Activated CD4-positive, alpha-beta T cell treated with anti-CD3 and anti-CD28 coated beads, Interleukin-2, Interleukin-4, amounts not matched to agents 100 ng/mL and 50 ng/mL, durations not matched to agents 16 hours and 8 hours (primary cell): ENCODE data around the gene GOT1.

ENCODE experiments used
- DNase-seq: peaks from one replicate; pipeline ENCODE4 v3.0.0-alpha.2; 2020; ENCODE audit warnings: low spot score

The GOT1 gene

DNA sequence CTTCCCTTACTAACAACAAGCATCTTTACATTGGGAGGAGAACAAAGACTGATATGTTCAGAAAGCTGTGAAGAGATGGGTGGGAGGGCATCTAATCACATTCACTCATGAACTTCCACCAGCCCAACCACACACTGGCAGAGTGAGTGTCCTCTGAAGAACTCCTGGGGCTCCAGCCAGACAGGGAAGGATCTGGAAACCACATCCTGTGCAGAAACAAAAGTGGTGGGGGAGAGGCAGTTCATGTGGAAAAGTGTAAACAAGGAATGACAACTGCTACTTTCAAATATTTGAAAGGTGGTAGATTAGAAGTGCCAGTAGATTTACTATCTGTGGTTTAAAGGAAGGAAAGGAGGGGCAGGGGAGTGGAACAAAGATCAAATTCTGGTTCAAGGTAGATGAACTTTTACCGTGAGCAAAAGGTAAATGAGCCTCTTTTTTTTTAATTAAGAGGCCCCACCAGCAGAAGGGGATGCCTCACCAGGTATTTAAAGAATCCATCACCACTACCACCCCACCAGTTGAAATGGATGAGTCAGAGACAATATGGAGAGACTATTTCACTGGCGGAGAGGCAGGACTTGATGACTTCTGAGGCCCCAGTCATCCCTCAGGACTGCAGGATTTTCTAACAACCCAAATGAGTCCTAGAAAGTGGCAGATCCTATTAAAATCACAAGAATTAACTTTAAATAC, 34.5 kb downstream of the GOT1 start:
- DNase-seq: no peak

DNA sequence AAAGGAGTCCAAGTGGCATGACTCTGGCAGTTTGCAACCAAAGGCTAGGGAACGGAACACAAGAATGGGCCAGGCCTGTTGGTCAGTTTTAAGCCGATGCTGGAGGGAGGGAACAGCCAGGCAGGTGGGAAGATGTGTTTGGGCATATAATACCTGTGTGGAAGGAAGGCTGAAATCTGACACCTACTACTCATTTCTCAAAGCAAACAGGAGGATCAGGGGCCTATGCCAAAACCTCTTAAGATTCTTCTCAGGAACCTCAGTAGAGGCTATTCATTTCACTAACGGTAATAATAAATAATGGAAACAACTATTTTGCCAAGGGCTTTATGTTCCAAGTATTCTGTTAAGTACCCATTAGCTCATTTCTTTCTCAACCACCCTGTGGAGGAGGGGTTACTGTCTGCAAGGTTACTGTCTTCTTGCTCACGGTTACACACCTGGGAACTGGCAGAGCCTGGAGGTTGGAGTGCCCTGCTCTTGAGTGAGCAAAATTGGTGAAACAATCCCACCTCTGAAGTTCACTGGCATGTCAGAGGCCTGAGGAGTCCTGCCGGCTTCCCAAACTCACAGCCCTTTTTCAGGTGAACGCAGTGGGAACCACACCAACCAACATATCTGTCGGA, 35.5 kb downstream of the GOT1 start:
- no peak for DNase-seq

DNA sequence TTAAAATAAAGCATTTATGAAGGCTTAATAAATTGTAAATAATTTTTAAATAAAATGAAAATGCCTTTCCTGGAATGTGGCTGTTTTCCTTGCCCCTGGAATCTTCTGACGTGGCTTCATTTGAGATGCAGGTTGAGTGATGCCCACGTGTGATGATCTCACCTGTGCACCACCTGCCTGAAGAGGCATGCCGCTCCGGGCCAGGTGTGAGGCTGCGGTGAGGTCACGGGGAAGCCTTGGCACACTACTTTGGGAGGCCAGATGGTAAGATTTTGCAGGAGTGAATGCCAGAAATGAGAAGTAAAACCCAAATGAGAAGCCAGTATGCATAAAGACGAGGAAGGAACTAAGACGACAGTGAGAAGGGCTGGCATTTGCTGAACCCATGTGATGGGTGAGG, 36.2 kb downstream of the GOT1 start:
- DNase-seq: no peak

DNA sequence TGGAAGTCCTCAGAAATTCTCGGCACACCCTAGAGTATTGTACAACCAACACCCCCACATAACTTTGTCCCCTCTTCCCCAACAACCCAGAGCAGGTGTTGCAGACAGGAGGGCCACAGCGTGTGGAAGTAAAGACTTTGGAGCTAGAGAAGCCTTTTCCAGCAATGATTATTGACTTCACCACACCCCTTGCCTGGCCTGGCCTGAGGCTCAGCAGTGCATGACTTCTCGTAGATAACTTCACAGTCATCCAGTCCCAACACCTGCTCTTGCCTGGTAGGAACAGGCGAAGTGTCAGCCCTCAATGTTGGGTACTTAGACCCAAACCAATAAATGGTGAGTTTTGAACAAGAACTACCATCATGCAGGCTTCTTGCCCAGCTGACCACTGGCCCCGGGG, 36.7 kb downstream of the GOT1 start:
- no peak for DNase-seq

DNA sequence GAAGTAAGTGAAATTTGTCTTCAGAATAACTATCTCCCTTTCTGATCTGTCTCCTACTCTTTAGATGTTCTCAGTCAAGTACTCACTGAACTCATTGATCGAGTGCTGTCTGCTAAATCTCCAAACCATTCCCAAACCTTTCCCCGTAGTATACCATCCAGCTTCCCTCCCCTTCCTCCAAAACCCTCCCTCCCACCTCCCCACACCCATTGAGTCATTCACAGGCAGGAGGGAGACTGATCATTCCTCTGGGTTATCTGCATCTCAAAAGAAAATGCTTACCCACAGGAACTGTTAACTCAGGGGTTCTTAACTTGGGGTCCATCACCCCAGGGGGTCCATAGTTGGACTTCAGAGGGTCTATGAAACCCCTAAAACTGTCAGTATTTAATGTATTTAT, 37.4 kb downstream of the GOT1 start:
- DNase-seq: no peak

DNA sequence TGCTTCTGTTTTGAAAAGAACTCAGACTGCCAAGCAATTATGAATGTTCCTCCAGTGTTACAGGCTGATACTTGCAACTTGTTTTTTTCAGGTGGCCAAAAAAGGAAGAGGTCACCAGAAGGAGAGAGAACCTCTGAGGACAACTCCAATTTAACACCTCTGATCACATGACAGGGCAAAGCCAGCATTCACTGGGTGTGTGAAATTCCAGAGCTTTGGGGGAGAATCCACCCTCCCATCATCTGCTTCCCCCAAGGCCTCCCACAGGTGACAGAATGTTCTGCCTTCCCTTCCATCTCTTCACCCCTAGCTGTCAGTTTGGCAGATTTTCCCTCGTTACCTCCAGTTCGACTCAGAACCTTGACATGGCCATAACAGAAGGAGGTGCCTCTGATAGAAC, 39.1 kb downstream of the GOT1 start:
- DNase-seq: no peak

DNA sequence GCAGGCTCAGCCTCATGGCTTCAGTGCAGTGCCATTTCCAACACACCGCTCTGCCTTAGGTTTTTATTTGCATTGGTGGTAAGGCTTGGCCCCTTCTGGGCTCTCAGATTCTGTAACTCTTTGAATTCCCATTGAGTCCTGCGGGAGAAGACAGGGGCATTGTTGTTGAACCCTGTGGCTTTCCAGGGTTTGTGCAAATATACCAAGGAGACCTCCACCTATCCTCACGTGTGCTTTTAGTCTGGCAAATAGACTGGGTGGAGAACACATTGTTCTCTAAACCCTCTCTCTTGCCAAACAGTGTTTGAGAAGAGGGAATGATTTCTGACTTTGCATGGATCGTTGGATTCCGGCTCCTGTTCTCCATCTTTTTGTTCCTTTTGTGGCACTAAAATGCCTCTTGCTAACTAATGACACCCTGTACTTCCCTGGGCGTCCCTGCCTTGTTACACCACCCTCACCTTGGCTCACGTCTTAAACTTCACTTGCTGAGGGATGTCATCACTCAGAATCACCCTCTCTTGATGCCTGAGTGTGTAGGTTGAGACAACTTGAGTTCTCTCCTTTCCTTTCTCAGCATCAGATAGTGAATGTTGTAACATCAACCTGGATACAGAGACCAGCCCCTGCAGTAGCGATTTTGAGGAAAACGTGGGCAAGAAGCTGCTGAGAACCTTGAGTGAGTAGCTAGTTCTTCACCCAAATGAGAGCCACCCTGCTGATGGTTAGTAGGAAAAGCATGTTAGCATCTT, 40.5 kb downstream of the GOT1 start:
- no peak for DNase-seq

DNA sequence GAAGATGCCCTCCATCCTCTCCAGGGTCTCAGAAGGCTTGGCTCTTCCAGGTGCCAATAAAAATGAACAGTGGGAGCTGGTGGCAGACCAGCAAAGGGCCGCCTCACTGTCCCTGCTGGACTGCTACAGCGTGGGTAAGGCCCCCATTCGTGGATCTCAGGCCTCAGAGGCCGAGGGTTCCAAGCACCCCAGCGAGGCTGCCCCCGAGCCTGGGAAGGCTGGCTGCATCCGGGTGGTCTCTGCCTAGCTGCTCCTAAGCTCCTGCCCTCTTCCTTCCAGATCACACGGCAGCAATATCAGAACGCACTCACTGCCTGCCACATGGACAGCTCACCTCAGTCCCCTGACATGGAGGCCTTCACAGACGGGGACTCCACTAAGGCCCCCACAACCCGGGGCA, 42.9 kb downstream of the GOT1 start:
- DNase-seq: no peak

DNA sequence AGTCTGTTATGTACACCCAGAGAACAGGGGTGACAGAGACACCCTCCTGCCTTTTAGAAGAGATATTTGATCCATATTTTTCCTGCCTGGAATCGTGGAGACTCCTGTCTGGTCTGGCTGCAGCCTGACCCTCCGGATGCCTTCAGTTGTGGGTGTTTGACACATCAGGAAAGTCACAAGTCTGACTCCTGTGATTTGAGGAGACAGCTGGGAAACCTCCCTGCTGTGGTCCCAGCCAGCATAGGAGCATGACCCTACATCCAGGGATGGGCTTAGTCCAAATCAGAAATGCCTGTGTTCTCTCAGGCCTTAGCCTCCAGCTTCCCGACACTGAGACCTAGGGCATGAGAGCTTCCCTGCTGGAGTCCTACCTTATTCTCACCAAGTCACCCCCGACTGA, 43.4 kb downstream of the GOT1 start:
- no peak for DNase-seq

DNA sequence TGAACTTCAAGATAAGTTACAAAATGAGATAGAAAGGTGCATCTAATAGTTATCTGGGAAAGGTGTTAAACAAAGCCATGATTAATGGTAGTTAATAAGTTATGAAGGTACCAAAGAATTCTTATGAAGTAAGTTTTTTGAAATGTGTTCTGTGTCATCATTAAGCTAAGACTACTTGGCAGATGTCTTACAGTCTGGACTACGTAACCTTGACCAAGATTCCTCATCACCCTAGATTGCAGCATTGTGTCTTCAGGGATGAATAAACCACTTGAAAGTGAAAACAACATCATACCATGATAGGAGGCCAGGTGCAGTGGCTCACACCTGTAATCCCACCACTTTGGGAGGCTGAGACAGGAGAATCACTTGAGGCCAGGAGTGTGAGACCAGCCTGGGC, 48.2 kb downstream of the GOT1 start:
- no peak for DNase-seq

DNA sequence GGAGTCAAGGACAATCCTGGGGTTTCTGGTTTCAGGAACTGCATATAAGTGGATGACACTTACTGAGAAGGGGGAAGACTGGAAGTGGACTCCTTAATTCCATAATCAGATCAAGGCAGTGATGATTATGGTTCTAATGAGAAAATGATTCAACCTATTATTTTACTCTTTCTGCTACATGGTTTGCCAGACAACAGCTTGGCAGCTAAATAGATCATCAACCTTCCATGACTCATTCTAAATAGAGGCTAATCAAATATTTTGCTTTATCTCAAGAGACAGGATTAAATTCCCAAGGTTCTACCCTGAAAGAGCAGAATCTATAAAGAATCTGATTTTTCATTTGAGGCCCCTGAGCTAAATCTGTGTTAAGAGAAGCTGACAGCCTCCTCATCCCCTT, 55.0 kb downstream of the GOT1 start:
- DNase-seq: no peak

DNA sequence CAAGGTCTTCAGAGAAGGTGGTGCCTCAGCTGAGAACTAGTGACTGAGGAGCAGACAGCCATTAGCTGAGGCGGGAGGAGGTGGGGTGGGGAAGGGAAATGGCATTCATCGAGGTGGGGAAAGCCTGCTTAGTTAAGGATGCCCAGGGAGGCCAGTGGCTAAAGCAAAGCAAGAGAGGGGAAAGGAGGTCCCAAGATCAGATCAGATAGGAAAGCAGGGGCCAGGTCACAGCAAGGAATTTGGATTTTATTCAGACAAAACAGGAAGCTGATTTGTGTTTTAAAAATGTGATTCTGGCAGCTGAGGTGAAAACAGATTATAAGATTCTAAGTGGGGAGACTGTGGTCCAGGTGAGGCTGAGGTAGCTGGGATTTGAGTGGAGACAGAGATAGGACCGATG, 55.5 kb downstream of the GOT1 start:
- no peak for DNase-seq

DNA sequence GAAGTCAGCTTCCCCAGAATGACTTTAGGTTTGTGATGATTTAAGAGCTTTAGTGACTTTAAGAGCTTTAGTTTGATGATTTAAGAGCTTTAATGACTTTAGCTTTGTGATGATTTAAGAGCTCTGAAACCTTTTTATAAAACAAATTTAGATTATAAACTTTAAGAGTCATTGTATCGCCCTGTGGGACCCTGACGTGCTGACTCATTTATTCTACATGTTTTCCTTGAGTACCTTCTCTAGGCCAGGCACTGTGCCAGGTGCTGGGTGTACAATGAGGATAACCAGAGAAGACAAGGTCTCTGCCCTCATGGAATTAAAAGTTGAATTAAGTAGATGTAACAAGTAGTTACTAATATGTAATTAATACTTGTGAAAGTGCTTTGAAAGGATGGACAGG, 55.9 kb downstream of the GOT1 start:
- no peak for DNase-seq

DNA sequence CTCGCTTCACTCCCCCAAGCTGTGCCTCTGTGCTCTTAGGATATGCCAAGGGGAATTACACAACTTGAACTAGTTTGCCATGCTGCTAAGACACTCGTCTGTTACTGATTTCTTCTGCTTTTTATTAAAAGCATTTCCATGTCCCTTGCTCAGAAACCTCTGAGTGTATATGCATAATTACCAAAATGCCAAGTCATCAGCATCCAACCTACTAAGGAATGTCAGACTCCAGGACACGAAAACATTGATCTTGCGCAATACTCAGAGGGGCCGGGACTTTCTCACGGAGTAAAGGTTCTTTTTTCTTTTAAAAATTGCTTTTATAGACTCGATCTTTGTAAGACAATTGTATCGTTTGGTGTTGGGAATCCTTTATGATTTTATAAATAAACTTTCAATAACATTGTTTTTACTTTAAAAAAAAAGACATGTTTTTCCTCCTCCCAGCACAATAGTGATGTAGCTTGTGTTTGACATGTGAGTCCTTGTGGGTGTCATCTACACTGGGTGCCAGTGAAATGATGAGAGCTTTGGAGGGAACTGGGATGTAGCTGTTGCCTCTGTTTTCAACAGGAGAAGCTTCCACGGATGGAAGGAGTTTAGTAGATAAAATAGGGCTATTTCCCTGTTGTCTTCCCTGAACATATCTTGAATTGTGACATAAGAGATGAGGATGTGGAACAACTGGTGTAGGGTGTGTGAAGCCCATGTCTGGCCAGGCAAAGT, 57.7 kb downstream of the GOT1 start:
- no peak for DNase-seq

DNA sequence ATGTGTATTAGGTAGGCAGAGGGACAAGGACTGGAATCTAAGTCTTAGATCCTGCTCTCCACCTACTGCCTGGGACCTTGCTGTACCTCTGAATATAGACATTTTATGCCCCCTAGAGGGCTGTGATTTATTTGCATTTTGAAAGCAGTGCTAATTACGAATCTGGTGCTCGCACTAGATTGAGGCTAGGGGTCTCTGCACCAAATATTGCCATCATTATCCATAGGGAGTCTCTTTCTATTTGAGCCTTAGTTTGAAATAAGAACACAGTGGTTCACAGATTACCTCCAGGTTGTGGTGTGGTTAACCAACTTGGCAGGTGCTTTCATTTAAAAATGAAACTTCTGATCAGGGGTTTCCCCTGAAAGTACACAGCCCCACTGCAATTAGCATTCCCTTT, 59.4 kb downstream of the GOT1 start:
- DNase-seq: peak; percentile 6

DNA sequence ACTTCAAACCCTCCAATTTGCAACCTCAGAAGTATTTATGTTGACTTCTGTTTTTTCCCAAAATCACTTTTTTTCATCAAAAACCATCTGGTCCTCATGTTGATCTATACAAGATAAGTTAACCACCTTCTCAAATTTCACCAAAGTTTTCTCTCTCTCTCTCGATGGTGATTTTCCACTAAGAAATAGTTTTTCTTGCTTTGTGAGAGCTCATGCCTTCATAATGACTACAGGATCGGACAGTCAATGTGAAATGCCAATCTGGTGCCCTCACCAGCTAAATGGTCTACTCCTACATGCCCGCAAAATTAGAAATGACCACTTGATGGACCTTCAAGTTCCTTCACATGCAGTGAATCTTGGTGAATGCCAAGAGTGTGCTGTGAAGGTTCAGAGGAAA, 60.9 kb downstream of the GOT1 start:
- no peak for DNase-seq

DNA sequence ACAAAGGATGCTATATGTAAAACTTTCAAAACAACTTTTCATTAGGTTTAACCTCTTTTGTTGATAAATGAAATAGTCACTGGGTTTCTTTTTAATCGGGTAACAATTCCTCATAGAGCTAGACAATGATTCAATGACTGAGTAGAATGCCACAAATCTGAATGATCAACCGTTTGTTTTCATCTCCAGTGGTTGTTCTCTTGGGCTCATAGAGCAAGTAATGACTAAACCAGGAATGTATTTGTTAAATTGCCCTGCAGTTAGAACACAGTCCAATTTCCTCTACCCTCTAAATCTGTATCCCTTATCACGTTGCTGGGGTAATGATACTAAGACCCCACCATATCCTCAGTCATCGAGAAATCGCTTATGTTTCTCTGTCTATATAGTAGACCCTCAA, 61.3 kb downstream of the GOT1 start:
- DNase-seq: no peak

DNA sequence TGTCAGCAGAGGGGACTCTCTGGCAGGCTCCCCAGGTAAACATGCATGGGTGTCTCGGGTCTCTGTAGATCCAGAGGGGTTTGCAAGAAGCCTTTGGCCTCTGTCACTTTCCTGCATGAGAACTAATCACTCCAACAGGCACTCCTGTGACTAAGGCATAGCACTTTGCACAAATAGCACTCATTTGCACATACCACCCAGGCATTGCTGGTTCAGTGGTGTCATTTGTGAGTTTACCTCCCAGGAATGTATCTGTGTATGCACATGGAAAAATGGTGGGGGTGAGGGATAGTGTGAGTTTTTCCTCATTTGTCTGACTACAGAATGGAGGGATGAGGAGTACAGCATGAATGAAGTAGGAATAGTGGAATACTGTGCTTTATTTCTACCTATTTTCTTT, 61.8 kb downstream of the GOT1 start:
- no peak for DNase-seq

DNA sequence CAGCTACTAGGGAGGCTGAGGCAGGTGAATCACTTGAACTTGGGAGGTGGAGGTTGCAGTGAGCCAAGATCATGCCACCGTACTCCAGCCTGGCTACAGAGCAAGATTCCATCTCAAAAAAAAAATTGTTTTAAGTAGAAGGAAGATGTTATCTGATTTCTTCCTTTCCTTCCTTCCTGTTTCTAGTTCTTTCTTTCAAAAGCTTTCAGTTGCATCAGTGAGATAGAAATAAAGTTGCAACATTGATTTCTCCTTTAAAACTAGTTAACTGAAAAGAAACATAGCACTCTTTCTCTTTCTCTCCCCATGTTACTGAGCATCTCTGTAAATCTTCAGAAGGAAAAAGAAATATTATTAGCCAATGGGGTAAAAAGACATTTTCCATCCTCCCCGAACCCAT, 63.8 kb downstream of the GOT1 start:
- no peak for DNase-seq

DNA sequence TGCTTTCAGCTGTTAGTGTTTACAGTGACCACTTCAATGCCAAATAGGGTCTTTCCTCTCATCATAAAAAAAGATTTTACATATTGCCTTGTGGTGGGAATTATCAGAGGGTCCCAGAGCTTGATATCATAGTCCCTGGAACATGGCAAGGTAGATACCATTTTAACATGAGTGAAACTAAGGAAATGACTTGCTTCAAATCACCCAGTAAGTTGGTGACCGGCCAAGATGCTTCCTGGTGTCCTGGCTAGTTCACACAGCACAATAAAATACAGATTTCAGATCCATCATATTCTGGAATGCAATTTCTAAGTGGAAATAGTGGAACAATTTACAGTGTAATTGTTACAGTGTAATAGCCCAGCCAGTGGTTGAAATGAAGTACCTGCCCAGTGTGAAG, 64.7 kb downstream of the GOT1 start:
- DNase-seq: no peak

DNA sequence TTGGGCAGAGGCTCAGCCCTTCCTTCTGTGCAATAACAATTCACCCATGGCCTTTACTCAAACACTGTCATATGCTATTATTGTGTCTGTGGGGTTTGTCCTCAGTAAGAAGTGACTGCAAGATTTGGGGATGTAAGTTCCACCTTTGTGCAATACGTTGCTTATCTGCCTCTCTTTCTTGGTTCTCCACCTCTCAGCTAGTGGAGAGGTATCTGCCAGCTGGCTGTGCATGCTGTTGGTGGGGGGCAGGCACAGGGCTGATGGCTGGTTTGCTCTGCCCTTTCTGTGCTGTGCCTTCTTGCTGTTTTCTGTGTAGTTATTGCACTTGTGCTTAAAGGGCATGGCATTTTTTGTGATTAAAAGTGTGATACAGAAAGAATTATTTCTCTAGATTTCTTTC, 65.1 kb downstream of the GOT1 start:
- no peak for DNase-seq

DNA sequence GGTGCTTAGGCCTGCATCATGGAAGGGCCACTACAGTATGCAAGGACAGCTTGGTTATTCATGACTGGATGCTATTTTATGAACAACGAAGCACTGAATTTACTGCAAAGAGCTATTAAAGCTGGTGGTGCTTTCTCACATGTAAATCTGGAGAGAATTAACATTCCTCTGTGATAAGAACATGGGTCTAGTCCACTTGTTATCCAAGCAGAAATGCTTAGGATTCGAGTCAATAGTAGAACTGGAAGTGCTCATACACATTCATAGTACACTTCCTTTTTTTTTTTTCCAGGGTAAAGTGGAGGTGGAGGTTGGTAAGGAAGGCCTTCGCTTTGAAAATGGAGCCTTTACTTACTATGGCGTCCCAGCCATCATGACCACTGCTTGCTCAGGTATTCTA, 66.3 kb downstream of the GOT1 start:
- DNase-seq: no peak

DNA sequence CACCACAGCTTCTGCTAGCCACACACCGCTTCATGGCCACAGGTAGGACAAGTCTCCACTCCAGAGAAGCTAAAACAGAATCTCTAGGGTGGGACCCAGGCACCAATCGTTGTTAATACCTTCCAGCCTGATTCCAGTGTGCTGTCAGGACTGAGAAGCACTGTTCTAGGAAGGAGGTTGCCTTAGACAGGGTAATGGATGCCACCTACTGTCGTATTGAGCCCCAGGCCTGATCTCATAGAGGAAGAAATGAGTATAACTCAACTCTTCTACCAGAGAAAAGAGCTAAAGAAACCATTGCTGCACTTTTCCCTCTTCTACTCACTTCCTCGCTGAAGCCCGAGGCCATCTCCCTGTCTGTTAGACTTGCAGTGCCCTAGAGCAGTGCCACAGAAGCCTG, 69.5 kb downstream of the GOT1 start:
- DNase-seq: no peak
